ENCODE measurements around the gene POLR2E. TPM values are rescaled to one million over a fixed set of nuclear protein-coding genes. Genes with fewer than 3 reads are reported as not detected.

POLR2E gene
- total and polyA plus RNA-seq, 10 of the 15 experiments (the other 5 are each of a cell fraction or from before 2014, with no cell fraction given), result 4.0 to 487 (median 200) TPM

GRCh38 chr19:1104311-1105007, 9.3 kb upstream of the POLR2E start (continued):
- TF ChIP-seq PML (IDR thresholded peaks at IDR 0.05; ENCODE audit: low read length) (0 out of 2 replicates have a peak, but pooled peaks have one; percentile 11), CEBPB (IDR thresholded peaks at IDR 0.05; ENCODE audit: borderline replicate concordance in 1 of 2, low read depth in 2 of 2, low read length in 2 of 2) (no peak), RCOR1 (conservative IDR thresholded peaks at IDR 0.05; ENCODE audit: low read depth, low read length) (no peak), IRF3 (IDR thresholded peaks at IDR 0.05) (no peak), PAX8 (IDR thresholded peaks at IDR 0.05) (no peak), SIN3A (IDR thresholded peaks at IDR 0.05; ENCODE audit: low read depth, low read length) (no peak), ATF7 (IDR thresholded peaks at IDR 0.05; ENCODE audit: low read depth) (no peak), SP1 (IDR thresholded peaks at IDR 0.05; ENCODE audit: low read depth, low read length) (no peak), CHD1 (IDR thresholded peaks at IDR 0.05; ENCODE audit: low read depth, low read length) (no peak), ZNF207 (IDR thresholded peaks at IDR 0.05; ENCODE audit: borderline replicate concordance) (no peak), TCF3 (IDR thresholded peaks at IDR 0.05; ENCODE audit: borderline replicate concordance, insufficient read depth, low read depth, low read length) (no peak), MYB (IDR thresholded peaks at IDR 0.05; ENCODE audit: borderline replicate concordance, low read depth, low read length) (no peak), RELA (IDR thresholded peaks at IDR 0.05; ENCODE audit: borderline replicate concordance, partially characterized antibody) (no peak), NFYA (IDR thresholded peaks at IDR 0.05; ENCODE audit: borderline replicate concordance, low read depth, low read length) (no peak), BCL11A (IDR thresholded peaks at IDR 0.05; ENCODE audit: low read depth, low read length) (no peak), WRNIP1 (IDR thresholded peaks at IDR 0.05; ENCODE audit: borderline replicate concordance, low read depth, low read length) (no peak), POLR2AphosphoS2 (IDR thresholded peaks at IDR 0.05; ENCODE audit: low read depth, low read length) (no peak; the same call in 1 of the 2 replicates), CBFB (IDR thresholded peaks at IDR 0.05; ENCODE audit: low read depth) (no peak), TCF12 (IDR thresholded peaks at IDR 0.05; ENCODE audit: low read depth, low read length) (no peak), SMC3 (IDR thresholded peaks at IDR 0.05; ENCODE audit: borderline replicate concordance, low read length) (no peak)
- TF ChIP-seq, protein P1, sequence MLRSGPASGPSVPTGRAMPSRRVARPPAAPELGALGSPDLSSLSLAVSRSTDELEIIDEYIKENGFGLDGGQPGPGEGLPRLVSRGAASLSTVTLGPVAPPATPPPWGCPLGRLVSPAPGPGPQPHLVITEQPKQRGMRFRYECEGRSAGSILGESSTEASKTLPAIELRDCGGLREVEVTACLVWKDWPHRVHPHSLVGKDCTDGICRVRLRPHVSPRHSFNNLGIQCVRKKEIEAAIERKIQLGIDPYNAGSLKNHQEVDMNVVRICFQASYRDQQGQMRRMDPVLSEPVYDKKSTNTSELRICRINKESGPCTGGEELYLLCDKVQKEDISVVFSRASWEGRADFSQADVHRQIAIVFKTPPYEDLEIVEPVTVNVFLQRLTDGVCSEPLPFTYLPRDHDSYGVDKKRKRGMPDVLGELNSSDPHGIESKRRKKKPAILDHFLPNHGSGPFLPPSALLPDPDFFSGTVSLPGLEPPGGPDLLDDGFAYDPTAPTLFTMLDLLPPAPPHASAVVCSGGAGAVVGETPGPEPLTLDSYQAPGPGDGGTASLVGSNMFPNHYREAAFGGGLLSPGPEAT (IDR thresholded peaks at IDR 0.05; ENCODE audit: low read depth), result no peak
- TF ChIP-seq, protein P2, sequence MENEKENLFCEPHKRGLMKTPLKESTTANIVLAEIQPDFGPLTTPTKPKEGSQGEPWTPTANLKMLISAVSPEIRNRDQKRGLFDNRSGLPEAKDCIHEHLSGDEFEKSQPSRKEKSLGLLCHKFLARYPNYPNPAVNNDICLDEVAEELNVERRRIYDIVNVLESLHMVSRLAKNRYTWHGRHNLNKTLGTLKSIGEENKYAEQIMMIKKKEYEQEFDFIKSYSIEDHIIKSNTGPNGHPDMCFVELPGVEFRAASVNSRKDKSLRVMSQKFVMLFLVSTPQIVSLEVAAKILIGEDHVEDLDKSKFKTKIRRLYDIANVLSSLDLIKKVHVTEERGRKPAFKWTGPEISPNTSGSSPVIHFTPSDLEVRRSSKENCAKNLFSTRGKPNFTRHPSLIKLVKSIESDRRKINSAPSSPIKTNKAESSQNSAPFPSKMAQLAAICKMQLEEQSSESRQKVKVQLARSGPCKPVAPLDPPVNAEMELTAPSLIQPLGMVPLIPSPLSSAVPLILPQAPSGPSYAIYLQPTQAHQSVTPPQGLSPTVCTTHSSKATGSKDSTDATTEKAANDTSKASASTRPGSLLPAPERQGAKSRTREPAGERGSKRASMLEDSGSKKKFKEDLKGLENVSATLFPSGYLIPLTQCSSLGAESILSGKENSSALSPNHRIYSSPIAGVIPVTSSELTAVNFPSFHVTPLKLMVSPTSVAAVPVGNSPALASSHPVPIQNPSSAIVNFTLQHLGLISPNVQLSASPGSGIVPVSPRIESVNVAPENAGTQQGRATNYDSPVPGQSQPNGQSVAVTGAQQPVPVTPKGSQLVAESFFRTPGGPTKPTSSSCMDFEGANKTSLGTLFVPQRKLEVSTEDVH (IDR thresholded peaks at IDR 0.05; ENCODE audit: low read depth, partially characterized antibody), result no peak
- TF ChIP-seq, protein P3, sequence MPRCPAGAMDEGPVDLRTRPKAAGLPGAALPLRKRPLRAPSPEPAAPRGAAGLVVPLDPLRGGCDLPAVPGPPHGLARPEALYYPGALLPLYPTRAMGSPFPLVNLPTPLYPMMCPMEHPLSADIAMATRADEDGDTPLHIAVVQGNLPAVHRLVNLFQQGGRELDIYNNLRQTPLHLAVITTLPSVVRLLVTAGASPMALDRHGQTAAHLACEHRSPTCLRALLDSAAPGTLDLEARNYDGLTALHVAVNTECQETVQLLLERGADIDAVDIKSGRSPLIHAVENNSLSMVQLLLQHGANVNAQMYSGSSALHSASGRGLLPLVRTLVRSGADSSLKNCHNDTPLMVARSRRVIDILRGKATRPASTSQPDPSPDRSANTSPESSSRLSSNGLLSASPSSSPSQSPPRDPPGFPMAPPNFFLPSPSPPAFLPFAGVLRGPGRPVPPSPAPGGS (IDR thresholded peaks at IDR 0.05; ENCODE audit: borderline replicate concordance, insufficient read depth, low read depth, low read length, poor library complexity, severe bottlenecking), result peak; percentile 47

Data from GM12878 (cell line).